GM12878 (cell line): ENCODE data around the gene KRT72. TPM values are rescaled to one million over a fixed set of nuclear protein-coding genes. Genes with fewer than 3 reads are reported as not detected.

Experiments used
- ATAC-seq: fragments of 200-7000 bp; cut with Tn5 transposase; 3 replicates; pipeline ENCODE4 v1.9.1; 2020; ENCODE audit warnings: mild to moderate bottlenecking, moderate library complexity
- BruUV-seq: library from RNA; stranded (reverse); fragments of 400-500 nt; replicated peaks from 2 replicates; lab custom pipeline; 2021; lab: Mats Ljungman, UMichigan
- CTCF ChIA-PET: fragments of 300-600 bp; sonication (Branson Sonifier 250); formaldehyde crosslinking; extraction: SDS; loops from one replicate; lab custom pipeline; 2021; ENCODE audit warnings: inconsistent platforms; lab: Yijun Ruan, JAX
- POLR2A ChIA-PET: fragments of 350-600 bp; formaldehyde crosslinking; extraction: SDS; loops from one replicate; lab custom pipeline; 2021; ENCODE audit warnings: inconsistent platforms; lab: Charles Lee
- RAD21 ChIA-PET: fragments of 300-600 bp; sonication (Branson Sonifier 250); formaldehyde crosslinking; loops from one replicate; lab custom pipeline; 2023; ENCODE audit warnings: antibody characterized with exemption; ENCODE audit not compliant: unreplicated experiment; lab: Charles Lee
- SMC1A ChIA-PET: fragments of 300-600 bp; sonication (Branson Sonifier 250); formaldehyde crosslinking; loops from one replicate; lab custom pipeline; 2023; ENCODE audit not compliant: unreplicated experiment, uncharacterized antibody; lab: Charles Lee
- DNase-seq: peaks from one replicate; pipeline ENCODE4 v3.0.0-alpha.2; 2011; ENCODE audit warnings: low read depth, low spot score
- FAIRE-seq: peaks from 3 replicates; lab custom pipeline; 2011; peaks lifted over from hg19 to GRCh38; lab: Jason Lieb, UNC
- H2AFZ ChIP-seq: 2 replicates; pipeline ENCODE4 v1.6.0; 2011; ENCODE audit warnings: low read depth, low read length, control low read depth; ENCODE audit not compliant: control insufficient read depth
- H3K27ac ChIP-seq: 2 replicates; pipeline ENCODE4 v1.5.1; 2011; ENCODE audit warnings: control low read depth; ENCODE audit not compliant: control insufficient read depth, insufficient read depth
- H3K27me3 ChIP-seq, 2 experiments: replicated peaks in 1 of 2; 2 replicates each; pipeline versions ENCODE4 v1.6.0 to v1.6.1; 2011; ENCODE audit warnings: low read length in 1 of 2; ENCODE audit not compliant: control insufficient read depth in 2 of 2, insufficient read depth in 2 of 2
- H3K36me3 ChIP-seq, 2 experiments: 2 replicates each; pipeline ENCODE4 v1.5.1; 2011; ENCODE audit warnings: low read length in 1 of 2; ENCODE audit not compliant: control insufficient read depth in 2 of 2, insufficient read depth in 2 of 2
- H3K4me1 ChIP-seq: 2 replicates; pipeline ENCODE4 v1.6.1; 2011; ENCODE audit warnings: mild to moderate bottlenecking, low read length, moderate library complexity, mixed read lengths; ENCODE audit not compliant: control insufficient read depth, insufficient read depth
- H3K4me2 ChIP-seq: 2 replicates; pipeline ENCODE4 v1.6.0; 2011; ENCODE audit warnings: control low read depth; ENCODE audit not compliant: control insufficient read depth, insufficient read depth
- H3K4me3 ChIP-seq: fragments of 200-600 bp; sonication (generic); 2 replicates; pipeline ENCODE4 v1.5.1; 2016
- H3K79me2 ChIP-seq: 2 replicates; pipeline ENCODE4 v1.6.0; 2011; ENCODE audit warnings: low read length; ENCODE audit not compliant: control insufficient read depth, insufficient read depth
- H3K9ac ChIP-seq: 2 replicates; pipeline ENCODE4 v1.8.0; 2011; ENCODE audit warnings: low read length, control low read depth, mixed read lengths; ENCODE audit not compliant: control insufficient read depth, insufficient read depth
- H3K9me3 ChIP-seq: replicated peaks from 3 replicates; pipeline ENCODE4 v1.5.1; 2011; ENCODE audit warnings: mild to moderate bottlenecking, low read length; ENCODE audit not compliant: control insufficient read depth, insufficient read depth
- H4K20me1 ChIP-seq: 2 replicates; pipeline ENCODE4 v1.6.0; 2011; ENCODE audit not compliant: control insufficient read depth, insufficient read depth
- EZH2 ChIP-seq: IDR thresholded peaks from 2 replicates; pipeline ENCODE4 v1.6.1; 2012; ENCODE audit warnings: low read depth, mild to moderate bottlenecking, control low read depth, inconsistent platforms, low read length, borderline replicate concordance; ENCODE audit not compliant: control insufficient read depth
- FOS ChIP-seq: IDR thresholded peaks from 3 replicates; pipeline ENCODE4 v1.6.1; 2011; ENCODE audit warnings: borderline replicate concordance; ENCODE audit not compliant: insufficient read length; ENCODE audit errors: extremely low read depth
- GABPA ChIP-seq: IDR thresholded peaks from 2 replicates; pipeline ENCODE4 v1.6.1; 2014; ENCODE audit warnings: antibody characterized with exemption, low read depth, mild to moderate bottlenecking, inconsistent platforms
- GATAD2B ChIP-seq: fragments of 450-650 bp; conservative IDR thresholded peaks from 2 replicates; pipeline ENCODE4 v1.6.1; 2017; ENCODE audit warnings: low read depth, mild to moderate bottlenecking, moderate library complexity
- MXI1 ChIP-seq: fragments of 150-350 bp; IDR thresholded peaks from 2 replicates; pipeline ENCODE4 v1.6.1; 2011; ENCODE audit warnings: low read depth, mild to moderate bottlenecking, inconsistent platforms, low read length, improper control_type of control experiment
- NKRF ChIP-seq: fragments of 450-650 bp; conservative IDR thresholded peaks from 2 replicates; pipeline ENCODE4 v1.6.1; 2017; ENCODE audit warnings: mild to moderate bottlenecking, moderate library complexity
- RELA ChIP-seq: fragments of 450-650 bp; IDR thresholded peaks from 2 replicates; pipeline ENCODE4 v1.8.0; 2014; ENCODE audit warnings: borderline replicate concordance; ENCODE audit not compliant: partially characterized antibody
- SIN3A ChIP-seq: IDR thresholded peaks from 2 replicates; pipeline ENCODE4 v1.6.1; 2012; ENCODE audit warnings: low read depth, low read length, improper control_type of control experiment
- SPI1 ChIP-seq: IDR thresholded peaks from 2 replicates; pipeline ENCODE4 v1.6.1; 2011; ENCODE audit warnings: low read depth, mild to moderate bottlenecking, low read length, moderate library complexity, borderline replicate concordance; ENCODE audit not compliant: insufficient read depth
- TBL1XR1 ChIP-seq: IDR thresholded peaks from 2 replicates; pipeline ENCODE4 v1.6.1; 2012; ENCODE audit warnings: low read depth, low read length, improper control_type of control experiment
- ZBTB40 ChIP-seq: fragments of 450-650 bp; IDR thresholded peaks from 2 replicates; pipeline ENCODE4 v1.6.1; 2016; ENCODE audit warnings: mild to moderate bottlenecking, moderate library complexity, borderline replicate concordance
- ZNF207 ChIP-seq: fragments of 450-650 bp; IDR thresholded peaks from 2 replicates; pipeline ENCODE4 v1.6.1; 2014; ENCODE audit warnings: antibody characterized with exemption, mild to moderate bottlenecking, borderline replicate concordance
- ZZZ3 ChIP-seq: IDR thresholded peaks from 2 replicates; pipeline ENCODE4 v1.6.1; 2011; ENCODE audit warnings: low read depth; ENCODE audit not compliant: control insufficient read depth, insufficient read length
- WGBS: methylation state at CpG from one replicate; pipeline ENCODE4 v1.1.6; 2016; ENCODE audit warnings: low lambda C conversion rate; ENCODE audit not compliant: insufficient replicate concordance, insufficient coverage; ENCODE audit errors: missing lambda C conversion rate; 5-methylcytosine and 5-hydroxymethylcytosine counted together
- in situ Hi-C: fragments of 300-500 bp; cut with MboI; formaldehyde crosslinking; loops from 9 replicates; pipeline ENCODE4 v1.14.3; 2018; ENCODE audit warnings: mixed read lengths
- intact Hi-C: fragments of 100-400 bp; cut with micrococcal nuclease; formaldehyde crosslinking; loops from one replicate; pipeline ENCODE4 v1.14.2; 2022; ENCODE audit not compliant: unreplicated experiment
- polyA plus RNA-seq, 11 experiments: library from polyadenylated mRNA; depleted of rRNA in 4 of 11; unstranded in 6 of 11; stranded (reverse) in 5 of 11; fragments of >200 nt; fragmentation: Nextera tagmentation in 4 of 11; fragmentation: Illumina TruSeq in 1 of 11; extraction: Ambion mirVana in 4 of 11; extraction: Trizol in 1 of 11; gene quantifications; 1 replicate in 1 of 11; 2 replicates in 10 of 11; pipeline versions ENCODE4 v1.2.1 to v1.2.3, GENCODE V29; 2011 to 2016; ENCODE audit warnings: inconsistent platforms in 2 of 11, missing spikeins in 2 of 11, low read depth in 1 of 11
- total RNA-seq, 4 experiments: library from RNA; depleted of rRNA in 3 of 4; stranded (reverse); fragments of >200 nt in 3 of 4; fragmentation: Illumina TruSeq in 1 of 4; extraction: Trizol in 1 of 4; gene quantifications; 2 replicates each; pipeline versions ENCODE4 v1.2.1 to v1.2.3, GENCODE V29; 2013 to 2021
- TF ChIP-seq, protein P1 (sequence below): fragments of 450-650 bp; IDR thresholded peaks from 2 replicates; pipeline ENCODE4 v1.6.1; 2017; ENCODE audit warnings: low read depth, mild to moderate bottlenecking, moderate library complexity

Gene KRT72
- total and polyA plus RNA-seq, 10 of the 15 experiments (the other 5 are each of a cell fraction or from before 2014, with no cell fraction given) = not detected

DNA sequence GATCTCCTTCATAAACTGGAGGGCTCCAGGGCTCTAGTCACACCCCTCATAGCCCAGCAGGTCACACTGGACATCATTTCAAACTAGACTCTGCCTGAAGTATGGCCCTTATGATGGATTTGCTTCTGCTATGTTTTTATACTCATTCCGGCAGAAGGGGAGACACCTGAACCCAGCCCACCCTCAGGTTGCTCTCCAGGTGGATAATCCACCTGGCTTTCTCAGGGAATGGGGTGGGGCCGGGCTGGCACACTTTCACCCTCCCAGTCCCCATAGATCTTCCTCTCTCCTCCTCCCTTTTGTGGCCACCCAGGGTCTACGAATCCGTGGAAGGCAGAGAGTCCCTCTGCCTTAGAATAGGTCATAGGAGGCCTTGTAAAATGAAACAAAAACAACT lies 26.8 kb upstream of the KRT72 start (continued):
- TF ChIP-seq ZBTB40 (no peak), MXI1 (no peak), ZZZ3 (no peak), EZH2 (no peak)

- no TSS peak for BruUV-seq
- FAIRE-seq = no peak
- Histone ChIP-seq H4K20me1 (no peaks in the 10 kb centered on the region), H3K27me3 (no peaks in the 10 kb centered on the region; a peak in 1 of 4 replicates), H3K4me1 (no peaks in the 10 kb centered on the region), H3K9me3 (no peaks in the 10 kb centered on the region), H3K36me3 (no peaks in the 10 kb centered on the region), H3K4me2 (no peak overlapping the region), H3K27ac (no peak overlapping the region), H3K4me3 (no peak overlapping the region), H2AFZ (no peak overlapping the region), H3K9ac (no peak overlapping the region), H3K79me2 (no peaks in the 10 kb centered on the region)
- intact Hi-C loops (no loop called here), in situ Hi-C loops (no loop called here)
- ChIA-PET SMC1A (no interaction called here), RAD21 (no interaction called here), POLR2A (no interaction called here), CTCF (no interaction called here)
- no peak for DNase-seq
- 0% methylated on average over 2 of the region's 2 CpGs for WGBS
- ATAC-seq = no peak
- TF ChIP-seq SIN3A (no peak), TBL1XR1 (no peak), RELA (no peak), ZZZ3 (no peak), GABPA (no peak), ZNF207 (no peak), NKRF (no peak), SPI1 (no peak), GATAD2B (no peak), FOS (no peak), EZH2 (no peak)
- TF ChIP-seq, protein P1, sequence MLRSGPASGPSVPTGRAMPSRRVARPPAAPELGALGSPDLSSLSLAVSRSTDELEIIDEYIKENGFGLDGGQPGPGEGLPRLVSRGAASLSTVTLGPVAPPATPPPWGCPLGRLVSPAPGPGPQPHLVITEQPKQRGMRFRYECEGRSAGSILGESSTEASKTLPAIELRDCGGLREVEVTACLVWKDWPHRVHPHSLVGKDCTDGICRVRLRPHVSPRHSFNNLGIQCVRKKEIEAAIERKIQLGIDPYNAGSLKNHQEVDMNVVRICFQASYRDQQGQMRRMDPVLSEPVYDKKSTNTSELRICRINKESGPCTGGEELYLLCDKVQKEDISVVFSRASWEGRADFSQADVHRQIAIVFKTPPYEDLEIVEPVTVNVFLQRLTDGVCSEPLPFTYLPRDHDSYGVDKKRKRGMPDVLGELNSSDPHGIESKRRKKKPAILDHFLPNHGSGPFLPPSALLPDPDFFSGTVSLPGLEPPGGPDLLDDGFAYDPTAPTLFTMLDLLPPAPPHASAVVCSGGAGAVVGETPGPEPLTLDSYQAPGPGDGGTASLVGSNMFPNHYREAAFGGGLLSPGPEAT = no peak
These were observed 26.3 kb upstream of the KRT72 start for GRCh38 chr12:52627395-52628110.
